GM21529 (cell line): ENCODE results near the gene JPH2.

Experiments
- ATAC-seq: cut with Tn5 transposase; IDR thresholded peaks from one replicate; pipeline ENCODE4 v1.9.1; 2021; ENCODE audit not compliant: unreplicated experiment

The JPH2 gene

GRCh38 chr20:44065401-44066340 lies 121.3 kb downstream of the JPH2 start:
- ATAC-seq, result no peak

- ATAC-seq, result no peak
These were observed 122.2 kb downstream of the JPH2 start for GRCh38 chr20:44064501-44065400.
